Esophagus squamous epithelium (tissue), 5 donors: ENCODE results near the gene SERP2. TPM values are rescaled to one million over a fixed set of nuclear protein-coding genes. Genes with fewer than 3 reads are reported as not detected.

Source experiments
- DNase-seq: peaks from one replicate; lab custom pipeline; 2025; lab: John Stamatoyannopoulos, UW
- H3K27ac ChIP-seq, 4 donors: fragments of 200-600 bp; sonication (generic); one replicate each; pipeline ENCODE4 v1.5.1; 2016 to 2019; ENCODE audit warnings: mild to moderate bottlenecking in 1 of 4
- H3K27me3 ChIP-seq, 4 donors: fragments of 200-600 bp; sonication (generic); 1 replicate in 3 of 4; 2 replicates in 1 of 4; pipeline versions ENCODE4 v1.5.1 to v1.6.0; 2017 to 2021; ENCODE audit warnings: antibody characterized with exemption in 1 of 4
- H3K36me3 ChIP-seq, 3 donors: fragments of 200-600 bp; sonication (generic); one replicate each; pipeline ENCODE4 v1.5.1; 2016 to 2019
- H3K4me1 ChIP-seq, 3 donors: fragments of 200-600 bp; sonication (generic); one replicate each; pipeline ENCODE4 v1.5.1; 2017 to 2019
- H3K4me3 ChIP-seq, 4 donors: fragments of 200-600 bp; sonication (generic); 1 replicate in 3 of 4; 2 replicates in 1 of 4; pipeline ENCODE4 v1.5.1; 2016 to 2019; ENCODE audit warnings: mild to moderate bottlenecking in 2 of 4, moderate library complexity in 1 of 4
- H3K9me3 ChIP-seq, 3 donors: fragments of 200-600 bp; sonication (generic); one replicate each; pipeline ENCODE4 v1.5.1; 2016 to 2019
- CTCF ChIP-seq, 6 experiments: fragments of 450-650 bp in 4 of 6; fragments of 200-600 bp in 2 of 6; sonication (generic) in 2 of 6; IDR thresholded peaks; one replicate each; pipeline ENCODE4 v1.5.1; 2016 to 2019; ENCODE audit warnings: antibody characterized with exemption in 6 of 6, mild to moderate bottlenecking in 4 of 6, moderate library complexity in 4 of 6
- POLR2A ChIP-seq, 4 donors: fragments of 450-650 bp; IDR thresholded peaks; one replicate each; pipeline ENCODE4 v1.6.1; 2017; ENCODE audit warnings: antibody characterized with exemption in 4 of 4, mild to moderate bottlenecking in 4 of 4, moderate library complexity in 3 of 4
- WGBS, 2 donors: methylation state at CpG; one replicate each; pipeline ENCODE4 v1.1.5; 2018; 5-methylcytosine and 5-hydroxymethylcytosine counted together
- intact Hi-C: fragments of 100-400 bp; cut with DNase I; formaldehyde crosslinking; loops from one replicate; pipeline ENCODE4 v1.15.0; 2022
- total RNA-seq, 4 donors: library from RNA; depleted of rRNA; stranded (reverse); fragments of >200 nt; gene quantifications; one replicate each; pipeline ENCODE4 v1.1.0, GENCODE V29; 2016
- donor health status: DM: yes; HTN: yes; CAD: no.

The SERP2 gene
- total RNA-seq, 4 donors from 2014 or later: 0.35 to 3.6 (median 1.5) TPM

GRCh38 chr13:44397766-44398223, 24.2 kb downstream of the SERP2 start:
- H3K27ac ChIP-seq: peak overlapping the region in 3 of 4 donors; percentile 72 to 86 (median 80)
- H3K4me3 ChIP-seq: no peak overlapping the region
- H3K36me3 ChIP-seq: no peaks in the 10 kb centered on the region
- TF ChIP-seq POLR2A (IDR thresholded peaks at IDR 0.05) (no peak), CTCF (IDR thresholded peaks at IDR 0.05) (no peak)
- intact Hi-C loops: no loop called here
- H3K4me1 ChIP-seq: peaks cover 0 to 26% (median 0%) of the 10 kb centered on the region in 3 donors
- no peaks in the 10 kb centered on the region for H3K9me3 ChIP-seq
- DNase-seq: no peak
- WGBS, 2 donors: 68 to 91% methylated on average over 3 of the region's 3 CpGs
- H3K27me3 ChIP-seq: peaks cover 0 to 12% (median 0%) of the 10 kb centered on the region in 4 donors

GRCh38 chr13:44398606-44399005, 25.0 kb downstream of the SERP2 start:
- no peak for DNase-seq
- Histone ChIP-seq H3K27me3 (peaks cover 0 to 12% (median 0%) of the 10 kb centered on the region in 4 donors), H3K4me1 (peaks cover 0 to 28% (median 7%) of the 10 kb centered on the region in 3 donors), H3K9me3 (no peaks in the 10 kb centered on the region), H3K36me3 (no peaks in the 10 kb centered on the region), H3K27ac (no peak overlapping the region), H3K4me3 (no peak overlapping the region)
- intact Hi-C loops: no loop called here
- no peak for TF ChIP-seq POLR2A (IDR thresholded peaks at IDR 0.05)
- TF ChIP-seq CTCF (IDR thresholded peaks at IDR 0.05): no peak
- WGBS, 2 donors: 56 to 62% methylated on average over 1 to 2 of the region's 3 CpGs

GRCh38 chr13:44399074-44399473, 25.4 kb downstream of the SERP2 start:
- TF ChIP-seq POLR2A (IDR thresholded peaks at IDR 0.05) (no peak), CTCF (IDR thresholded peaks at IDR 0.05) (no peak)

GRCh38 chr13:44400736-44401135, 27.1 kb downstream of the SERP2 start:
- TF ChIP-seq CTCF (IDR thresholded peaks at IDR 0.05): no peak
- no peak for TF ChIP-seq POLR2A (IDR thresholded peaks at IDR 0.05)
- H3K27ac ChIP-seq: no peak overlapping the region

More at GRCh38 chr13:44399074-44399473, 25.4 kb downstream of the SERP2 start:
- no peak for DNase-seq
- WGBS, 2 donors: 80 to 97% methylated on average over 3 of the region's 3 CpGs
- H3K4me1 ChIP-seq: peaks cover 0 to 31% (median 7%) of the 10 kb centered on the region in 3 donors
- H3K9me3 ChIP-seq: no peaks in the 10 kb centered on the region
- no peaks in the 10 kb centered on the region for H3K36me3 ChIP-seq
- intact Hi-C loops: no loop called here
- no peak overlapping the region for H3K4me3 ChIP-seq
- H3K27me3 ChIP-seq: peaks cover 0 to 12% (median 0%) of the 10 kb centered on the region in 4 donors
- no peak overlapping the region for H3K27ac ChIP-seq

GRCh38 chr13:44401577-44401976, 28.0 kb downstream of the SERP2 start:
- H3K4me3 ChIP-seq: no peak overlapping the region
- H3K4me1 ChIP-seq: peaks cover 0 to 32% (median 7%) of the 10 kb centered on the region in 3 donors
- peaks cover 0 to 12% (median 0%) of the 10 kb centered on the region in 4 donors for H3K27me3 ChIP-seq
- intact Hi-C loops: no loop called here
- no peaks in the 10 kb centered on the region for H3K9me3 ChIP-seq
- no peak for DNase-seq
- WGBS, 2 donors: 43 to 79% methylated on average over 2 of the region's 2 CpGs
- no peaks in the 10 kb centered on the region for H3K36me3 ChIP-seq
- no peak for TF ChIP-seq CTCF (IDR thresholded peaks at IDR 0.05)
- TF ChIP-seq POLR2A (IDR thresholded peaks at IDR 0.05): no peak
- H3K27ac ChIP-seq: no peak overlapping the region

More at GRCh38 chr13:44400736-44401135, 27.1 kb downstream of the SERP2 start:
- no peak overlapping the region for H3K4me3 ChIP-seq
- peaks cover 0 to 35% (median 7%) of the 10 kb centered on the region in 3 donors for H3K4me1 ChIP-seq
- intact Hi-C loops: no loop called here
- no peaks in the 10 kb centered on the region for H3K36me3 ChIP-seq
- H3K27me3 ChIP-seq: peaks cover 0 to 12% (median 0%) of the 10 kb centered on the region in 4 donors
- DNase-seq: no peak
- H3K9me3 ChIP-seq: no peaks in the 10 kb centered on the region
